ENCODE data around the gene RAMAC. TPM values are rescaled to one million over a fixed set of nuclear protein-coding genes. Genes with fewer than 3 reads are reported as not detected.
A peak's percentile ranks its signal among the peaks of the same experiment; 100 is the strongest.

RAMAC gene
- total and polyA plus RNA-seq, 7 donors: 17.0 to 43.3 (median 21.8) TPM

- WGBS, 3 donors: 51 to 54% (median 53%) methylated on average over 8 of the region's 8 CpGs
- no peak overlapping the region for H3K27ac ChIP-seq
- no peak for DNase-seq
- H3K9me3 ChIP-seq: no peaks in the 10 kb centered on the region
- no peaks in the 10 kb centered on the region for H3K36me3 ChIP-seq (ENCODE audit: insufficient read depth in 1 of 2, low read depth in 1 of 2)
- intact Hi-C loops (cut with DNase I): no loop called here
- no peak overlapping the region for H3K4me3 ChIP-seq
- TF ChIP-seq, protein P1, sequence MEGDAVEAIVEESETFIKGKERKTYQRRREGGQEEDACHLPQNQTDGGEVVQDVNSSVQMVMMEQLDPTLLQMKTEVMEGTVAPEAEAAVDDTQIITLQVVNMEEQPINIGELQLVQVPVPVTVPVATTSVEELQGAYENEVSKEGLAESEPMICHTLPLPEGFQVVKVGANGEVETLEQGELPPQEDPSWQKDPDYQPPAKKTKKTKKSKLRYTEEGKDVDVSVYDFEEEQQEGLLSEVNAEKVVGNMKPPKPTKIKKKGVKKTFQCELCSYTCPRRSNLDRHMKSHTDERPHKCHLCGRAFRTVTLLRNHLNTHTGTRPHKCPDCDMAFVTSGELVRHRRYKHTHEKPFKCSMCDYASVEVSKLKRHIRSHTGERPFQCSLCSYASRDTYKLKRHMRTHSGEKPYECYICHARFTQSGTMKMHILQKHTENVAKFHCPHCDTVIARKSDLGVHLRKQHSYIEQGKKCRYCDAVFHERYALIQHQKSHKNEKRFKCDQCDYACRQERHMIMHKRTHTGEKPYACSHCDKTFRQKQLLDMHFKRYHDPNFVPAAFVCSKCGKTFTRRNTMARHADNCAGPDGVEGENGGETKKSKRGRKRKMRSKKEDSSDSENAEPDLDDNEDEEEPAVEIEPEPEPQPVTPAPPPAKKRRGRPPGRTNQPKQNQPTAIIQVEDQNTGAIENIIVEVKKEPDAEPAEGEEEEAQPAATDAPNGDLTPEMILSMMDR (IDR thresholded peaks at IDR 0.05): no peak
- H3K4me1 ChIP-seq: peaks cover 57% of the 10 kb centered on the region
- H3K27me3 ChIP-seq (ENCODE audit: insufficient read depth in 3 of 3, low read length in 2 of 3): no peaks in the 10 kb centered on the region
- no peak for ATAC-seq
Measured at GRCh38 chr15:82946155-82946701, 39.8 kb upstream of the RAMAC start.

- TF ChIP-seq, protein P1 (IDR thresholded peaks at IDR 0.05): no peak
- Histone ChIP-seq H3K27ac (peak overlapping the region; percentile 97), H3K4me1 (peaks cover 35% of the 10 kb centered on the region), H3K4me3 (peak overlapping the region; percentile 80), H3K9me3 (no peaks in the 10 kb centered on the region), H3K36me3 (ENCODE audit: insufficient read depth in 1 of 2, low read depth in 1 of 2) (no peaks in the 10 kb centered on the region), H3K27me3 (ENCODE audit: insufficient read depth in 3 of 3, low read length in 2 of 3) (no peaks in the 10 kb centered on the region)
- intact Hi-C loops (cut with DNase I): no loop called here
- DNase-seq: no peak
- 55 to 72% (median 57%) methylated on average over 5 of the region's 5 CpGs for WGBS, 3 donors
- no peak for ATAC-seq
Measured at GRCh38 chr15:82950295-82950694, 35.7 kb upstream of the RAMAC start.

- no peaks in the 10 kb centered on the region for H3K36me3 ChIP-seq (ENCODE audit: insufficient read depth in 1 of 2, low read depth in 1 of 2)
- ATAC-seq (peak in 2 of 4 donors; percentile 7 to 11), DNase-seq (no peak)
- H3K4me1 ChIP-seq: peaks cover 30% of the 10 kb centered on the region
- H3K27ac ChIP-seq: peak overlapping the region; percentile 97
- TF ChIP-seq, protein P1 (IDR thresholded peaks at IDR 0.05): no peak
- WGBS, 3 donors: 32 to 43% (median 34%) methylated on average over 6 of the region's 6 CpGs
- no peaks in the 10 kb centered on the region for H3K27me3 ChIP-seq (ENCODE audit: insufficient read depth in 3 of 3, low read length in 2 of 3)
- peak overlapping the region; percentile 80 for H3K4me3 ChIP-seq
- H3K9me3 ChIP-seq: no peaks in the 10 kb centered on the region
- intact Hi-C loops (cut with DNase I): no loop called here
Measured at GRCh38 chr15:82950746-82951370, 35.2 kb upstream of the RAMAC start.

DNA sequence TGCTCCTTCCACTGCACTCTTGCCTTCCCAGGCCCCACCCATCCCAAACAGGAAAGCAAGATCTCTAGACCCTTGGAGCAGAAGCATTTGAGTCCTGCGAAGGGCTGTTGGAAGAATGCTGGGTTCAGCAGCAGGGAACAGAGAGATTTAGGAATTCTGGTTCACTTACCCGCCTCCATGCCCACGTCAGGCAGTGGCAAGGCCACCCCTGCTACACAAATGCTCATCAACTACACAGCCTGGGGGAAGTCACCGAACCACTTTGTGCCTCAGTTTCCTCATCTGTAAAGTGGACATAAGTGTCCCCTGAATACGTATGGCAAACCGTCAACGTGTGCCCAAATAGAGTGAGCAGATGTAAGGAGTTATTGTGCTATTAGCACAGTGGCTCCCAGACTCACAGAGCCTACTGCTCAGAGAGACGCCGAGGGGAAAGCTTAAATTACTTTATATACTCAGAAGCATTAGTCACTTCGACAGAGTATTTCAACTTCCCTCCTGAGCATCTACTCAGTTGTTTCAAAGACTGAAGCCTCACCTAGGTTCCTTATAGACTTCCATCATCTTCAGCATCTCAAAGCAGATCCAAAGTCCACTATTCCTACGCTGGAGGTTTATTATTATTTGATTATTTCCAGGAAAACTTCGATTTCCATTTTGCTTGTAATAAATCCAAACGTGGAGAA, 34.4 kb upstream of the RAMAC start:
- Histone ChIP-seq H3K27ac (peak overlapping the region; percentile 97), H3K36me3 (ENCODE audit: insufficient read depth in 1 of 2, low read depth in 1 of 2) (no peaks in the 10 kb centered on the region), H3K4me1 (peaks cover 27% of the 10 kb centered on the region), H3K9me3 (no peaks in the 10 kb centered on the region), H3K4me3 (peak overlapping the region; percentile 80), H3K27me3 (ENCODE audit: insufficient read depth in 3 of 3, low read length in 2 of 3) (no peaks in the 10 kb centered on the region)
- WGBS, 3 donors: 27 to 39% (median 31%) methylated on average over 13 of the region's 13 CpGs
- DNase-seq (no peak), ATAC-seq (peak; percentile 66 to 88 (median 76))
- TF ChIP-seq, protein P1 (IDR thresholded peaks at IDR 0.05): no peak
- intact Hi-C loops (cut with DNase I): no loop called here

Measured in psoas muscle (tissue), 8 donors.